HepG2 (cell line): Measurements from ENCODE around the gene ZBP1. TPM values are rescaled to one million over a fixed set of nuclear protein-coding genes. Genes with fewer than 3 reads are reported as not detected.
A peak's percentile ranks its signal among the peaks of the same experiment; 100 is the strongest.

ENCODE experiments used
- CBX1 ChIP-seq: IDR thresholded peaks from one replicate; pipeline ENCODE4 v1.6.1; 2016; ENCODE audit warnings: antibody characterized with exemption, low read depth
- CREB1 ChIP-seq, 2 experiments: fragments of 450-650 bp in 1 of 2; IDR thresholded peaks; 2 replicates each; pipeline ENCODE4 v1.6.1; 2016 to 2017; ENCODE audit warnings: control low read depth in 1 of 2, mild to moderate bottlenecking in 1 of 2, missing compliant biosample characterization in 1 of 2, missing genetic modification characterization in 1 of 2
- ISL2 ChIP-seq: sonication (generic); formaldehyde crosslinking; IDR thresholded peaks from 2 replicates; pipeline ENCODE4 v1.5.0; 2020; ENCODE audit warnings: missing genetic modification reagents
- KAT2B ChIP-seq: fragments of 150-350 bp; IDR thresholded peaks from 2 replicates; pipeline ENCODE4 v1.6.1; 2014; ENCODE audit warnings: low read depth, low read length, borderline replicate concordance
- KLF12 ChIP-seq: sonication (generic); formaldehyde crosslinking; IDR thresholded peaks from 2 replicates; pipeline ENCODE4 v1.4.0; 2020; ENCODE audit warnings: missing genetic modification reagents, borderline replicate concordance
- KLF9 ChIP-seq: IDR thresholded peaks from 2 replicates; pipeline ENCODE4 v1.6.1; 2016; ENCODE audit warnings: low read depth
- MTF1 ChIP-seq: sonication (generic); formaldehyde crosslinking; IDR thresholded peaks from 2 replicates; pipeline ENCODE4 v1.5.0; 2020; ENCODE audit warnings: missing genetic modification reagents
- MXD4 ChIP-seq: IDR thresholded peaks from 2 replicates; pipeline ENCODE4 v1.6.1; 2016; ENCODE audit warnings: mild to moderate bottlenecking, missing biosample characterization, missing genetic modification reagents
- PAX8 ChIP-seq: sonication (generic); formaldehyde crosslinking; IDR thresholded peaks from 2 replicates; pipeline ENCODE4 v1.8.0; 2022; ENCODE audit warnings: mild to moderate bottlenecking, missing genetic modification reagents, borderline replicate concordance
- SP1 ChIP-seq, 2 experiments: fragments of 450-650 bp in 1 of 2; sonication (generic) in 1 of 2; formaldehyde crosslinking in 1 of 2; IDR thresholded peaks; 2 replicates each; pipeline versions ENCODE4 v1.4.0 to v1.6.1; 2016 to 2020; ENCODE audit warnings: missing genetic modification reagents in 1 of 2
- SP4 ChIP-seq: sonication (generic); formaldehyde crosslinking; IDR thresholded peaks from 2 replicates; pipeline ENCODE4 v1.8.1; 2023; ENCODE audit warnings: mild to moderate bottlenecking, missing genetic modification reagents
- SRY ChIP-seq: sonication (generic); formaldehyde crosslinking; IDR thresholded peaks from 2 replicates; pipeline ENCODE4 v1.8.0; 2022; ENCODE audit warnings: mild to moderate bottlenecking, missing genetic modification reagents
- TAF15 ChIP-seq: fragments of 200-400 bp; formaldehyde crosslinking; IDR thresholded peaks from one replicate; pipeline ENCODE4 v1.6.1; 2018; ENCODE audit warnings: mild to moderate bottlenecking, low read depth, low read length; ENCODE audit not compliant: poor library complexity, severe bottlenecking
- WIZ ChIP-seq: sonication (generic); formaldehyde crosslinking; IDR thresholded peaks from 2 replicates; pipeline ENCODE4 v1.5.1; 2020; ENCODE audit warnings: mild to moderate bottlenecking, missing genetic modification reagents
- ZNF180 ChIP-seq: sonication (generic); formaldehyde crosslinking; IDR thresholded peaks from 2 replicates; pipeline ENCODE4 v1.4.0; 2020; ENCODE audit warnings: low read depth, missing genetic modification reagents, borderline replicate concordance
- ZNF235 ChIP-seq: sonication (generic); formaldehyde crosslinking; IDR thresholded peaks from 2 replicates; pipeline ENCODE4 v1.8.1; 2023; ENCODE audit warnings: mild to moderate bottlenecking, missing genetic modification reagents, borderline replicate concordance
- ZNF501 ChIP-seq: sonication (generic); formaldehyde crosslinking; IDR thresholded peaks from 2 replicates; pipeline ENCODE4 v1.5.1; 2020; ENCODE audit warnings: mild to moderate bottlenecking, moderate library complexity, missing genetic modification reagents
- ZNF629 ChIP-seq: sonication (generic); formaldehyde crosslinking; conservative IDR thresholded peaks from 2 replicates; pipeline ENCODE4 v1.5.0; 2020; ENCODE audit warnings: missing genetic modification reagents
- ZNF768 ChIP-seq: sonication (generic); formaldehyde crosslinking; IDR thresholded peaks from 2 replicates; pipeline ENCODE4 v1.4.0; 2020; ENCODE audit warnings: missing genetic modification reagents
- ZNF790 ChIP-seq: sonication (generic); formaldehyde crosslinking; IDR thresholded peaks from 2 replicates; pipeline ENCODE4 v1.8.0; 2022; ENCODE audit warnings: missing genetic modification reagents, mild to moderate bottlenecking, borderline replicate concordance
- polyA plus RNA-seq, 8 experiments: library from polyadenylated mRNA; depleted of rRNA in 3 of 8; stranded (reverse) in 7 of 8; unstranded in 1 of 8; fragments of >200 nt; fragmentation: Illumina TruSeq in 4 of 8; extraction: Trizol in 4 of 8; gene quantifications; 2 replicates each; pipeline versions ENCODE4 v1.2.1 to v1.2.3, GENCODE V29; 2011 to 2016; ENCODE audit warnings: low read depth in 4 of 8, missing spikeins in 1 of 8, mixed read lengths in 1 of 8; ENCODE audit not compliant: insufficient read depth in 1 of 8
- total RNA-seq, 5 experiments: library from RNA; depleted of rRNA; stranded (reverse); fragments of >200 nt; fragmentation: Illumina TruSeq; extraction: Trizol; gene quantifications; 2 replicates each; pipeline ENCODE4 v1.2.3, GENCODE V29; 2016; ENCODE audit warnings: low read depth in 1 of 5
- TF ChIP-seq, protein P1 (sequence below): IDR thresholded peaks from 2 replicates; pipeline ENCODE4 v1.6.1; 2016; ENCODE audit warnings: mild to moderate bottlenecking
- TF ChIP-seq, protein P2 (sequence below): sonication (generic); formaldehyde crosslinking; IDR thresholded peaks from 2 replicates; pipeline ENCODE4 v1.5.1; 2020; ENCODE audit warnings: mild to moderate bottlenecking, moderate library complexity, missing genetic modification reagents
- TF ChIP-seq, protein P3 (sequence below): sonication (generic); formaldehyde crosslinking; IDR thresholded peaks from 2 replicates; pipeline ENCODE4 v1.9.0; 2022; ENCODE audit warnings: missing genetic modification reagents, mild to moderate bottlenecking, borderline replicate concordance
- TF ChIP-seq, protein P4 (sequence below): IDR thresholded peaks from 2 replicates; pipeline ENCODE4 v1.6.1; 2012; ENCODE audit warnings: low read depth, low read length, improper control_type of control experiment

The ZBP1 gene
- total and polyA plus RNA-seq, 2 of the 13 experiments (the other 11 are each of a cell fraction or from before 2014, with no cell fraction given) = not detected

- TF ChIP-seq, protein P1, sequence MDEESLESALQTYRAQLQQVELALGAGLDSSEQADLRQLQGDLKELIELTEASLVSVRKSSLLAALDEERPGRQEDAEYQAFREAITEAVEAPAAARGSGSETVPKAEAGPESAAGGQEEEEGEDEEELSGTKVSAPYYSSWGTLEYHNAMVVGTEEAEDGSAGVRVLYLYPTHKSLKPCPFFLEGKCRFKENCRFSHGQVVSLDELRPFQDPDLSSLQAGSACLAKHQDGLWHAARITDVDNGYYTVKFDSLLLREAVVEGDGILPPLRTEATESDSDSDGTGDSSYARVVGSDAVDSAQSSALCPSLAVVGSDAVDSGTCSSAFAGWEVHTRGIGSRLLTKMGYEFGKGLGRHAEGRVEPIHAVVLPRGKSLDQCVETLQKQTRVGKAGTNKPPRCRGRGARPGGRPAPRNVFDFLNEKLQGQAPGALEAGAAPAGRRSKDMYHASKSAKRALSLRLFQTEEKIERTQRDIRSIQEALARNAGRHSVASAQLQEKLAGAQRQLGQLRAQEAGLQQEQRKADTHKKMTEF = peak; percentile 92
- TF ChIP-seq, protein P2, sequence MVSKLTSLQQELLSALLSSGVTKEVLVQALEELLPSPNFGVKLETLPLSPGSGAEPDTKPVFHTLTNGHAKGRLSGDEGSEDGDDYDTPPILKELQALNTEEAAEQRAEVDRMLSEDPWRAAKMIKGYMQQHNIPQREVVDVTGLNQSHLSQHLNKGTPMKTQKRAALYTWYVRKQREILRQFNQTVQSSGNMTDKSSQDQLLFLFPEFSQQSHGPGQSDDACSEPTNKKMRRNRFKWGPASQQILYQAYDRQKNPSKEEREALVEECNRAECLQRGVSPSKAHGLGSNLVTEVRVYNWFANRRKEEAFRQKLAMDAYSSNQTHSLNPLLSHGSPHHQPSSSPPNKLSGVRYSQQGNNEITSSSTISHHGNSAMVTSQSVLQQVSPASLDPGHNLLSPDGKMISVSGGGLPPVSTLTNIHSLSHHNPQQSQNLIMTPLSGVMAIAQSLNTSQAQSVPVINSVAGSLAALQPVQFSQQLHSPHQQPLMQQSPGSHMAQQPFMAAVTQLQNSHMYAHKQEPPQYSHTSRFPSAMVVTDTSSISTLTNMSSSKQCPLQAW (CRISPR knock-in tag) = peak; percentile 90
- peak; percentile 40; the same call in 1 of the 2 replicates for TF ChIP-seq ISL2
- TF ChIP-seq ZNF768 (CRISPR knock-in tag) = peak; percentile 80; the same call in 1 of the 2 replicates
- TF ChIP-seq, protein P3, sequence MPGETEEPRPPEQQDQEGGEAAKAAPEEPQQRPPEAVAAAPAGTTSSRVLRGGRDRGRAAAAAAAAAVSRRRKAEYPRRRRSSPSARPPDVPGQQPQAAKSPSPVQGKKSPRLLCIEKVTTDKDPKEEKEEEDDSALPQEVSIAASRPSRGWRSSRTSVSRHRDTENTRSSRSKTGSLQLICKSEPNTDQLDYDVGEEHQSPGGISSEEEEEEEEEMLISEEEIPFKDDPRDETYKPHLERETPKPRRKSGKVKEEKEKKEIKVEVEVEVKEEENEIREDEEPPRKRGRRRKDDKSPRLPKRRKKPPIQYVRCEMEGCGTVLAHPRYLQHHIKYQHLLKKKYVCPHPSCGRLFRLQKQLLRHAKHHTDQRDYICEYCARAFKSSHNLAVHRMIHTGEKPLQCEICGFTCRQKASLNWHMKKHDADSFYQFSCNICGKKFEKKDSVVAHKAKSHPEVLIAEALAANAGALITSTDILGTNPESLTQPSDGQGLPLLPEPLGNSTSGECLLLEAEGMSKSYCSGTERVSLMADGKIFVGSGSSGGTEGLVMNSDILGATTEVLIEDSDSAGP (CRISPR knock-in tag) = peak; percentile 63
- 0 out of 2 replicates have a peak, but pooled peaks have one; percentile 75 for TF ChIP-seq KLF12
- TF ChIP-seq WIZ (CRISPR knock-in tag) = peak; percentile 90
- TF ChIP-seq KLF9 = no peak
- TF ChIP-seq SP4 = peak; percentile 49; the same call in 1 of the 2 replicates
- no peak for TF ChIP-seq KAT2B
- peak; percentile 73; the same call in 1 of the 2 replicates for TF ChIP-seq SRY (CRISPR knock-in tag)
- no peak; the same call in 1 of the 2 replicates for TF ChIP-seq CREB1 (IDR thresholded peaks at IDR 0.05)
- TF ChIP-seq CREB1 (CRISPR knock-in tag; IDR thresholded peaks at IDR 0.05) = no peak
- peak; percentile 84 for TF ChIP-seq CBX1
- peak; percentile 71; the same call in 1 of the 2 replicates for TF ChIP-seq ZNF235 (CRISPR knock-in tag)
- no peak for TF ChIP-seq TAF15
- TF ChIP-seq ZNF629 (CRISPR knock-in tag) = 0 out of 2 replicates have a peak, but pooled peaks have one; percentile 2
- TF ChIP-seq ZNF180 (CRISPR knock-in tag) = no peak
- no peak; the same call in 1 of the 2 replicates for TF ChIP-seq ZNF790 (CRISPR knock-in tag)
- TF ChIP-seq, protein P4, sequence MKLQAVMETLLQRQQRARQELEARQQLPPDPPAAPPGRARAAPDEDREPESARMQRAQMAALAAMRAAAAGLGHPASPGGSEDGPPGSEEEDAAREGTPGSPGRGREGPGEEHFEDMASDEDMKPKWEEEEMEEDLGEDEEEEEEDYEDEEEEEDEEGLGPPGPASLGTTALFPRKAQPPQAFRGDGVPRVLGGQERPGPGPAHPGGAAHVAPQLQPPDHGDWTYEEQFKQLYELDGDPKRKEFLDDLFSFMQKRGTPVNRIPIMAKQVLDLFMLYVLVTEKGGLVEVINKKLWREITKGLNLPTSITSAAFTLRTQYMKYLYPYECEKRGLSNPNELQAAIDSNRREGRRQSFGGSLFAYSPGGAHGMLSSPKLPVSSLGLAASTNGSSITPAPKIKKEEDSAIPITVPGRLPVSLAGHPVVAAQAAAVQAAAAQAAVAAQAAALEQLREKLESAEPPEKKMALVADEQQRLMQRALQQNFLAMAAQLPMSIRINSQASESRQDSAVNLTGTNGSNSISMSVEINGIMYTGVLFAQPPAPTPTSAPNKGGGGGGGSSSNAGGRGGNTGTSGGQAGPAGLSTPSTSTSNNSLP = peak; percentile 51; the same call in 1 of the 2 replicates
- TF ChIP-seq SP1 (IDR thresholded peaks at IDR 0.05) = no peak
- TF ChIP-seq SP1 (CRISPR knock-in tag; IDR thresholded peaks at IDR 0.05) = no peak
- no peak for TF ChIP-seq PAX8 (CRISPR knock-in tag)
- peak; percentile 84 for TF ChIP-seq ZNF501 (CRISPR knock-in tag)
- no peak for TF ChIP-seq MTF1 (CRISPR knock-in tag)
- TF ChIP-seq MXD4 (CRISPR knock-in tag) = peak; percentile 78; the same call in 1 of the 2 replicates
Observed at GRCh38 chr20:57587278-57587988, 32.8 kb downstream of the ZBP1 start (continued).
